Transverse colon (tissue), 3 donors: ENCODE results near the gene SCN5A.

Experiments
- CTCF ChIP-seq, 5 experiments: fragments of 200-600 bp in 3 of 5; fragments of 450-650 bp in 2 of 5; sonication (generic) in 3 of 5; IDR thresholded peaks; 1 replicate in 2 of 5; 2 replicates in 3 of 5; pipeline ENCODE4 v1.5.1; 2016 to 2017; ENCODE audit warnings: antibody characterized with exemption in 5 of 5, inconsistent platforms in 3 of 5, mild to moderate bottlenecking in 2 of 5, moderate library complexity in 1 of 5
- EP300 ChIP-seq: sonication (generic); formaldehyde crosslinking; IDR thresholded peaks from one replicate; pipeline ENCODE4 v1.6.1; 2017; ENCODE audit warnings: antibody characterized with exemption, low read depth

- no peak for TF ChIP-seq CTCF (IDR thresholded peaks at IDR 0.05)
- TF ChIP-seq EP300 = no peak
These were observed 92.7 kb downstream of the SCN5A start for GRCh38 chr3:38556640-38557358.
